CMK (cell line): ENCODE measurements around the gene TXLNB.
"Not testable (repeated sequence)": the region's sequence is repeated elsewhere in the genome, so short reads cannot be mapped to it uniquely, and the experiment has no call there.

Source experiments
- DNase-seq: peaks from one replicate; pipeline ENCODE4 v3.0.0-alpha.2; 2010; ENCODE audit warnings: low read depth

Gene TXLNB

GRCh38 chr6:139234193-139234592 is 57.6 kb downstream of the TXLNB start:
- not testable (repeated sequence) for DNase-seq

- DNase-seq = no peak
Measured at GRCh38 chr6:139231206-139231605, 60.6 kb downstream of the TXLNB start.

- DNase-seq = no peak
Measured at GRCh38 chr6:139230391-139230840, 61.4 kb downstream of the TXLNB start.

- DNase-seq = not testable (repeated sequence)
Measured at GRCh38 chr6:139228387-139228786, 63.4 kb downstream of the TXLNB start.

GRCh38 chr6:139219746-139220145 is 72.1 kb downstream of the TXLNB start:
- DNase-seq = no peak

- DNase-seq = peak; percentile 70
Measured at GRCh38 chr6:139219271-139219729, 72.5 kb downstream of the TXLNB start.

GRCh38 chr6:139212460-139212859 is 79.3 kb downstream of the TXLNB start:
- not testable (repeated sequence) for DNase-seq

- not testable (repeated sequence) for DNase-seq
Measured at GRCh38 chr6:139210766-139211165, 81.0 kb downstream of the TXLNB start.

- no peak for DNase-seq
Measured at GRCh38 chr6:139205843-139206242, 86.0 kb downstream of the TXLNB start.

- no peak for DNase-seq
Measured at GRCh38 chr6:139204978-139205377, 86.8 kb downstream of the TXLNB start.

- no peak for DNase-seq
Measured at GRCh38 chr6:139201378-139201777, 90.4 kb downstream of the TXLNB start.

GRCh38 chr6:139198529-139199288 is 93.1 kb downstream of the TXLNB start:
- no peak for DNase-seq

GRCh38 chr6:139194740-139195139 is 97.1 kb downstream of the TXLNB start:
- no peak for DNase-seq
